8988T (cell line): ENCODE results near the gene PPOX.

Experiments
- DNase-seq: peaks from one replicate; pipeline ENCODE4 v3.0.0; 2011

PPOX gene

GRCh38 chr1:161199506-161200139 lies 33.4 kb downstream of the PPOX start:
- DNase-seq, result no peak

GRCh38 chr1:161200421-161200991 lies 34.3 kb downstream of the PPOX start:
- no peak for DNase-seq

- DNase-seq, result no peak
Observed at GRCh38 chr1:161200992-161201835, 35.0 kb downstream of the PPOX start.

GRCh38 chr1:161201836-161202712 lies 35.8 kb downstream of the PPOX start, which contains the start of gene NDUFS2:
Gene NDUFS2 (plus strand): TSS chr1:161202367. CDS start chr1:161202386, 19 bp downstream.
- DNase-seq, result peak; percentile 88

GRCh38 chr1:161206411-161207140 lies 40.4 kb downstream of the PPOX start:
- DNase-seq, result no peak

GRCh38 chr1:161207173-161207572 lies 40.9 kb downstream of the PPOX start:
- no peak for DNase-seq

- DNase-seq, result peak; percentile 69
Observed at GRCh38 chr1:161209790-161210409, 43.7 kb downstream of the PPOX start.

GRCh38 chr1:161214369-161214768 lies 48.1 kb downstream of the PPOX start:
- no peak for DNase-seq

GRCh38 chr1:161215076-161215475 lies 48.9 kb downstream of the PPOX start, which contains the start of gene FCER1G:
Gene FCER1G (plus strand): TSS chr1:161215295. CDS start chr1:161215322, 27 bp downstream.
- no peak for DNase-seq

GRCh38 chr1:161216945-161217712 lies 50.9 kb downstream of the PPOX start:
- no peak for DNase-seq

- no peak for DNase-seq
Observed at GRCh38 chr1:161217831-161218230, 51.6 kb downstream of the PPOX start.

- no peak for DNase-seq
Observed at GRCh38 chr1:161218301-161219077, 52.3 kb downstream of the PPOX start.

GRCh38 chr1:161219078-161219892 lies 53.1 kb downstream of the PPOX start:
- DNase-seq, result no peak

- DNase-seq, result no peak
Observed at GRCh38 chr1:161220002-161220401, 53.8 kb downstream of the PPOX start.
